CD4-positive, alpha-beta T cell treated with Interleukin-12 subunit alpha and Interleukin-12 subunit beta, for 1 hour (primary cell): ENCODE results near the gene IFNL4.
"Not testable (repeated sequence)": the region's sequence is repeated elsewhere in the genome, so short reads cannot be mapped to it uniquely, and the experiment has no call there.

Experiments
- DNase-seq: peaks from one replicate; pipeline ENCODE4 v3.0.0-alpha.2; 2020

IFNL4 gene

GRCh38 chr19:39248806-39249205 lies at the start of gene IFNL4:
TSS of gene IFNL4 (minus strand) at chr19:39248856.
- no peak for DNase-seq

DNA sequence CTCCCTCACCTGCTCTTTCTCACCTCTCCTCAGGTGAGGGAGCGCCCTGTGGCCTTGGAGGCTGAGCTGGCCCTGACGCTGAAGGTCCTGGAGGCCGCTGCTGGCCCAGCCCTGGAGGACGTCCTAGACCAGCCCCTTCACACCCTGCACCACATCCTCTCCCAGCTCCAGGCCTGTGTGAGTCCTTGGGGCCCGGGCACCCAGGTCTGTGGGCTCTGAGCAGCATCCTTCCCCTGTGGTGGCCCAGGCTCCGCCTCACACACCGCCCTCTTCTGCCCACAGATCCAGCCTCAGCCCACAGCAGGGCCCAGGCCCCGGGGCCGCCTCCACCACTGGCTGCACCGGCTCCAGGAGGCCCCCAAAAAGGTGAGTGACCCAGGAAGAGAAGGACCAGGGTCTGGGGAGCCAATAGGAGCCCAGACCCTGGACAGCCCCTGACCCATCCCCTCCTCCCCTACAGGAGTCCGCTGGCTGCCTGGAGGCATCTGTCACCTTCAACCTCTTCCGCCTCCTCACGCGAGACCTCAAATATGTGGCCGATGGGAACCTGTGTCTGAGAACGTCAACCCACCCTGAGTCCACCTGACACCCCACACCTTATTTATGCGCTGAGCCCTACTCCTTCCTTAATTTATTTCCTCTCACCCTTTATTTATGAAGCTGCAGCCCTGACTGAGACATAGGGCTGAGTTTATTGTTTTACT lies 49.4 kb upstream of the IFNL4 start:
- peak; percentile 69 for DNase-seq

DNA sequence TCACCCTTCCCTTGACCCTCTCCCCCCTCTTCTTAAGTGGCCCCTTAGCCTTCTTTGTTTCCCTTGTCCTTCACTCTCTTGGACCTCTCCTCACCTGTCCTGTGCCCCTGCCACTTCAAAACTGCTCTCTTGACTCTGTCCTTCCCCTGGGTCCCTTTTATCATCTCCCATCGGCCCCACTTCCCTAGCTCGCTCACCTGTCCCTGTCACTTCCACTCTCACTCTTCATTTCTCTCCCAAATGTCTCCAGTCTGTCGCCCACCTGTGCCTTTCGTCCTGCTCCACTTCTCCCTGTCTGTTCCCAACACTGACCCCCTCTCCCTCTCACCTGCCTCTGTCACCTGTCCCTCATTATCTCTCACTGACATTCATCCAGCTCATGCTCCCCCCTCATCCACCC lies 48.2 kb upstream of the IFNL4 start:
- no peak for DNase-seq

DNA sequence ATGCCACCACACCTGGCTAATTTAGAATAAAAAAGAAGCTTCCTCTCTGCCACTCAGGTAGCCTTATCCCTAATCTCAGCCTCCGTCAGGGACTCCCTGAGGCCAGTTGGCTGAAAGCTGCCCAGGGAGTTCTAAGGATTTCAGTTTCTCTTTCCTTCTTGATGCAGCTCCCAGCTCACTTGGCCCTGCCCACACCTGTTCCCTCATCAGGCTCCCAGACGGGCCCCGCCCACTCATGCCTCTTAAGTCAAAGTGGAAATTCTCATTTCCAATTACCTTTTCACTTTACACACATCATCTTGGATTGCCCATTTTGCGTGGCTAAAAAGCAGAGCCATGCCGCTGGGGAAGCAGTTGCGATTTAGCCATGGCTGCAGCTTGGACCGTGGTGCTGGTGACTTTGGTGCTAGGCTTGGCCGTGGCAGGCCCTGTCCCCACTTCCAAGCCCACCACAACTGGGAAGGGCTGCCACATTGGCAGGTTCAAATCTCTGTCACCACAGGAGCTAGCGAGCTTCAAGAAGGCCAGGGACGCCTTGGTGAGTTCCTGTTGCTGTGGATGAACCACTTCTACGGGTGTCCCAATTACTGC lies 47.5 kb upstream of the IFNL4 start, which contains the start of gene IFNL1:
IFNL1 (plus strand) TSS at position 353 of the 591 bp plus-strand sequence; CDS start at position 368, 15 bp downstream.
- DNase-seq, result no peak

DNA sequence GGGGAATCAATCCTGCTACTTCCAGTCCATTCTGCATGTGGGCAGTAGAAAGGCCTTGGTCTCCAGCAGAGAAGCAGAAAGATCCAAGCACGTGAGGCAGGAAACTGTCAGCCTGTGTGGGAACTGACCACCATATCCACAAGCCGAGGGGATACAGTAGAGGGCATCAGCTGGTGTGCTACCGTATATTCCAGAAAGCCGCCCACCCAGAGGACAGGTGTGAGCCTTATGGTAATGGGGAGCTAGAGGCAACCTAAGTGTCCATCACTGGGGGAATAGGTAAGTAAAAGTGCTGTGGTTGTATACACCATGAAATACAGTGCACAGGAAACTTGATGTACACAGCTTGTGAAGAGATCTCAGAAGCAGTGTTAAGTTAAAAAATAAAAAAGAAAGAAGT lies 44.7 kb upstream of the IFNL4 start:
- DNase-seq, result no peak

GRCh38 chr19:39284032-39284431 lies 35.4 kb upstream of the IFNL4 start:
- no peak for DNase-seq

DNA sequence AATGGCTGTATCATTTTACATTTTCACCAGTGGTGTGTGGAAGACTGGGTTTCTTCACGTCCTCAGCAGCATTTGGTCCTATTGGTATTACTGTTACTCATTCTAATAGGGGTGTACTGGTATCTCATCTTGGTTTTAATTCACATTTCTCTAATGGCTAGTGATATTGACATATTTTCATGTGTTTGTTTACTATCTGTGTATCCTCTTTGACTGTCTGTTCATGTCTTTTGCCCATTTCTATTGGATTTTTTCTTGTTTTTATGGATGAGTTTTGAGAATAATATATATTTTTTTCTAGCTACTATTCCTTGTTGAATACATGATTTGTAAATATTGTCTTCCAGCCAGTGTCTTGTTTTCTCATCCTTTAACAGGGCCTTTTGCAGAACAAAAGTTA lies 33.4 kb upstream of the IFNL4 start:
- no peak for DNase-seq

DNA sequence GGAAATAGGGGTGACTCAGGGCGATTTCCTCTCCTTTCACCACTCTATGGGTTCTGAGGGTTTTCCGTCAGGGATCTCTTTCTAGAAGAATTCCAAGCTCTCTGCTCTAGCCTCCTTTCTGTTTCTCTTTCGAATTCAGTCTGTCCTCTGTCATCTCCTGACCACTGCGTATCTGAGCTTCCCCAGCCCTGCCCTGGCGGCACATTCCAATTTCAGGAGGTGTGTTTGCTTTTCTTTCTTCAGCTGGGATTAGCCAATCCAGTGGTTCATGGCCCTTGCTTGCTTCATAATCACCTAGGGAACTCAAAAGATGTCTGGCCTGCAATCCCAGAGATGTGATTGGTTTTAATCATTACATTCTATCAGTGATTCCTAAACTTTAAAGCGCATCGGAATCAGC lies 28.9 kb upstream of the IFNL4 start:
- DNase-seq, result no peak

DNA sequence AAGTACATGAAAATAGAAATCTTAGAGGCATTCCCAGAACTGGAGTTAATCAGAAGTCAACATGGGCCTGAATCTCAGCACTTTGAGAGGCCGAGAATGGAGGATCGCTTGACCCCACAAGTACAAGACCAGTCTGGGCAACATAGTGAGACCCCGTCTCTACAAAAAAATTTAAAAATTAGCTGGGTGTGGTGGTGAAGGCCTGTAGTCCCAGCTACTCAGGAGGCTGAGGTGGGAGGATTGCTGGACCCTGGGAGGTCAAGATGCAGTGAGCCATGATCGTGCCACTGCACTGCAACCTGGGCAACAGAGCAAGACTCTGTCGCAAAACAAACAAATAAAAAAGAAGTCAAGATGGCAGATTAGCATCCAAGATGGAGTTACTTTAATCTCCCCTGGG lies 28.1 kb upstream of the IFNL4 start:
- DNase-seq, result no peak

DNA sequence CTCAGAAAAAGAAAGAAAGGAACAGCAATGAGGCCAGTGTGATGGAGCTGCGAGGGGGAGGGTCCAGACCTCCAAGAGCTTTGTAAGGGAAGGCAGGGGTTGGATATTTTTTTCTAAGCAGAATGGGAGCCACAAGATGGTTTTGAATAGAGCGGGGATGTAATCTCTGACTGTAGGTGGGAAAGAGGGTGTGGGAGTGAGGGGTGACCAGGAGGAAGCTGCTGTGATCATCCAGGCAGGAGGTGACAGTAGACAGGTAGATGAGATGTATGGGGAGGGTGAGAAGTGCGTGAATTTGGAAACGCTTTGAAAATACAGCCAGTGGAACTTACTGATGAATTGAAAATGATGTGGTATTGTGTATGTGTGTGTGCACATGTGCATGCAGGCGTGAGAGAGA lies 26.9 kb upstream of the IFNL4 start:
- no peak for DNase-seq

- not testable (repeated sequence) for DNase-seq
Measured at GRCh38 chr19:39273859-39274258, 25.2 kb upstream of the IFNL4 start.

DNA sequence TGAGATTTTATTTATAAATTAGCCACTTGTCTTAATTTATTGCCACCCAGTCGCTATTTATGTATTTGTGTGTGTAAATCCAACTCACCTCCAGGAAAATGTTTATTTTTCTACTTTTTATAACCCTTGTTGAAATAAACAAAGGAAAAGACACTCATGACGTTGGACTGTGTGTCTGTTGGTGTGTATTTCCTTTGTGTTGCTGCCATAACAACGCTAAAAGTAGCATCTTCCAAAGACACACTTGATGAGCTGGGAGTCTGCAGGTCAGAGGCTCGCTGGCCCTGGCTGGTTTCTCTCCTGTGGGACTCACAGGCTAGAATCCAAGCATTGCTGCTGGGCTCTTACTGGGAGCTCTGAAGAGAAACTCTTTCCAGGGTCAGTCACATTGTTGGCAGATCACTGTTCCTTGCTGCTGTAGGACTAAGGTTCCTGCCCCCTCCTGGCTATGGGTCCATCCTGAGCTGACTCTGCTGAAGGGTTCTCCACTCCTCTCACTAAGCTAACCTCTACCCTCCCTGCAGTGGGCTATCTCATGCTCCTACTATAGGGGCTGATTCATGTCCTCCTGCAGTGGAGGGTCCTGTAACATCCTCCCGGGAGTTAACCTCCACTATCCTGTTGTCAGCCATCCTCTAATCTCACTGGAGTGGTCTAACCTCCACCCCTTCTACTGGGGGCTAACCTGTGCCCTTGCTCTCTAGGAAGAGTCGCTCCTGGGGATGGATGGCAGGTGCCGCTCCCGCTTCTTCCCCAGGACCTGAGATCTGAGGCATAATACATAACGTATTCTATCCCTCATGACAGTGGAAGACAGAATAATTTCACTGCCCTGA lies 21.6 kb upstream of the IFNL4 start:
- DNase-seq, result no peak

DNA sequence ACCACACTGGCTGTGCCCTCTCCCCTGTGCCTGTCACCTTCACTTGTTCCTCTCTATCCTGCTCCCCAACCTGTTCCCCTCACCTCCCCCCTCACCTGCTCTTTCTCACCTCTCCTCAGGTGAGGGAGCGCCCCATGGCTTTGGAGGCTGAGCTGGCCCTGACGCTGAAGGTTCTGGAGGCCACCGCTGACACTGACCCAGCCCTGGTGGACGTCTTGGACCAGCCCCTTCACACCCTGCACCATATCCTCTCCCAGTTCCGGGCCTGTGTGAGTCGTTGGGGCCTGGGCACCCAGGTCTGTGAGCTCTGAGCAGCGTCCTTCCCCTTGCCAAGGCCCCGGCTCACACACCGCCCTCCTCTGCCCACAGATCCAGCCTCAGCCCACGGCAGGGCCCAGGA lies 20.7 kb upstream of the IFNL4 start:
- not testable (repeated sequence) for DNase-seq

DNA sequence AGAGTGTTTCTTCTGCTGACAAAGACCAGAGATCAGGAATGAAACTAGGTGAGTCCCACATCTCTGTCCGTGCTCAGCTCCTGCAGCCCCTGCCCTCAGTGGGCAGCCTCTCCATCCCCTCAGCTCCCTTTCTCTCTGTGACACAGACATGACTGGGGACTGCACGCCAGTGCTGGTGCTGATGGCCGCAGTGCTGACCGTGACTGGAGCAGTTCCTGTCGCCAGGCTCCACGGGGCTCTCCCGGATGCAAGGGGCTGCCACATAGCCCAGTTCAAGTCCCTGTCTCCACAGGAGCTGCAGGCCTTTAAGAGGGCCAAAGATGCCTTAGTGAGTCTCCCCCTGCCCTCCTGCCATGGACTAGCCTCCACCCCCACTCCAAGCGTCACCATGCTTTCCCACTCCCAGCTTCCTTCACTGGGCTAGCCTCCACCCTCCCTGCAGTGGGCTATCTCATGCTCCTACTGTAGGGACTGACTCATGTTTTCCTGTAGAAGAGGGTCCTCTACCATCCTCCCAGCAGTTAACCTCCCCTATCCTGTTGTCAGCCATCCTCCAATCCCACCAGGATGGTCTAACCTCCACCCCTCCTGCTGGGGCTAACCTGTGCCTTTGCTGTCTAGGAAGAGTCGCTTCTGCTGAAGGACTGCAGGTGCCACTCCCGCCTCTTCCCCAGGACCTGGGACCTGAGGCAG lies 20.0 kb upstream of the IFNL4 start:
- DNase-seq, result not testable (repeated sequence)

DNA sequence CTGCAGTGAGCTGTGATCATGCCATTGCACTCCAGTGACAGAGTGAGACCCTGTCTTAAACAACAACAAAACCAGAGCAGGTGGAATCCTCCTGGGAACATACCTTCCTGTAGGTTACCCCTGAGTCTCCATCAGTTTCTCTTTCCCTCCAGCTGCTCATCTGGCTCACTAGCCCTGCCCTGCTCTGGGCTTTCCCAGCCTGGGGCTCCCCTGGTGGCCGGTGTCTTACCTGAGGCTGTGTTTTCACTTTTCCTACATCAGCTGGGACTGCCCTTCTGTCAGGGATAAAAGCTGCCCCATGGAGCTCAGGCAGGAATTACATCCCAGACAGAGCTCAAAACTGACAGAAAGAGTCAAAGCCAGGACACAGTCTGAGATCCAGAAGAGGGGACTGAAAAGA lies 19.4 kb upstream of the IFNL4 start, which contains the start of gene IFNL2:
IFNL2 (plus strand) TSS at position 312 of the 400 bp plus-strand sequence. CDS start 173 bp downstream, outside the sequence.
- not testable (repeated sequence) for DNase-seq

- no peak for DNase-seq
Measured at GRCh38 chr19:39265321-39265916, 16.8 kb upstream of the IFNL4 start.

DNA sequence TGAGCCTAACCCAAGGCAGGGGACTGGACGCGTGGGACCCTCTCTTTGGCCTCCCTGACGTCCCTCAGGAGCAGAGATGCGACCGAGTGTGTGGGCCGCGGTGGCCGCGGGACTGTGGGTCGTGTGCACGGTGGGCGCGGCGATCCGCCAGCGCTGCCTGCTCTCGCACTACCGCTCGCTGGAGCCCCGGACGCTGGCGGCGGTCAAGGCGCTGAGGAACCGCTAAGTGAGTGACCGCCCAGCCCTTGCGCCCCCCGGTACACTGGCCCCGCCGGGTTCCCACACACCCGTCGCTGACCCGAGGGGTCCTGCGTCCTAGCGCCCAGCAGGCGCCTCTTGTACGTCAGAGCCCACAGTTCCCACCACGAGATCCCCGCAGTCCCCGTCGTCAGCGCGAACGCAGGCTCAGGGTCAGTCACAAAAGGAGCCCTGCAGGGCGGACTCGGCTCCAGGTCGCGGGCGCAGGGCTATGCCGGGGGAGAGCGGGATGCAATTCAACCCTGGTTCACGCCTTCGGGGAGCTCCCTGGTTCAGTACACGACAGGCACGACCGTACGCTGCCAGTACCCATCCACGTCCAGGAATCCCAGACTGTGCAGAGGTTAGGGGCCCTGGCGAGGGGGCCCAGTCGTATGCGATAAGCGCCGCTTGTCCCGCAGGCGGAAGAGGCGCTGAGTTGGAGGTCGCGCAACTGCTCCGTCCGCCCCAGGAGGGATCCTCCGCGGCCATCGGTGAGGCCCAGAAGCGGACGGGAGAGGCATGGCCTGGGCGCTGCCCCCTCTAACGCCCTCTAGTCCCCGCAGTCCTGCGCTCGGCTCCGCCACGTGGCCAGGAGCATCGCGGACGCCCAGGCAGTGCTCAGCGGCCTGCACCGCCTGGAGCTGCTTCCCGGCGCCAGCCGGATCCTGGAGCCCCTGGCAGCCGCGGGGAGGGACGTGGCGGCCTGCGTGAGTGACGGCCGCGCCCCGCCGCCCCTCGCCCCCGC lies 15.9 kb upstream of the IFNL4 start:
- no peak for DNase-seq

- DNase-seq, result no peak
Measured at GRCh38 chr19:39263912-39264305, 15.3 kb upstream of the IFNL4 start.

DNA sequence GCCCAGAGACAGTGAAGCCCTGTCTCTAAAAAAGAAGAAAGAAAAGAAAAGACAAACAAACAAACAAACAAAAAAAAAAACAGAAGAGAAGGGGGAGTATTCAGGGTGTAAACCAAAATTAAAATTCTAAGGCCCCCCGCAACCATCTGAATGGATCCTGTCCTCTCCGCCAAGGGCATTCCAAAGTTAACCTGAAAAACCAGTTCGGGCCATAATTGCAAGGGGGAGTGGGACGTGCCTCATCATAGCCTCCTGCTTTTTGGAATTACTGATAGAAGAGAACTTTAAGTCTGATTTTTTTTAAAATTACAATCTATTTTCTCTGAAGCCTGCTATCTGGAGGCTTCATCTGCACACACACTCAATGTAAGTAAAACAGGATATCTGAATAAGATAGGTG lies 13.8 kb upstream of the IFNL4 start:
- no peak for DNase-seq

DNA sequence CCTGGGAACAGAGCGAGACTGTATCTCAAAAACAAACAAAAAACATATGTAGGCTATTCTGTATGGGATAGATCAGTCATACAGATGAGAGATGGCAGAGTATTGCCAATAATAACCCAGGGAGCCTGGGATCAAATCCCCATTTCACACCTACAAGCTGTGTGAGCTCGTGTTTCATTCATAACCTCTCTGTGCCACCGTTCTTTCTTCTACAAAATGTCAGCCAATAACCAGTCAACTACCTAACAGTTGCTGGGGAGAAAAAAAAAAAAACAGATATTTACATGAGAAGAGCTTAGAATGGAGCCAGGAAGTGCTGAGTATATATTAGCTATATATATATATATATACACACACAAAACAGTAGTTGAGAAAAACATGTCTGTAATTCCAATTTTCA lies 13.0 kb upstream of the IFNL4 start:
- no peak for DNase-seq

- DNase-seq, result no peak
Measured at GRCh38 chr19:39257227-39257626, 8.6 kb upstream of the IFNL4 start.
